Measurements from ENCODE around the gene VWA2. TPM values are rescaled to one million over a fixed set of nuclear protein-coding genes. Genes with fewer than 3 reads are reported as not detected.

VWA2 gene
- total RNA-seq, 4 donors from 2014 or later, result 0.64 to 3.3 TPM; not detected in 2

GRCh38 chr10:114311023-114311422 is 72.0 kb downstream of the VWA2 start:
- TF ChIP-seq CTCF (IDR thresholded peaks at IDR 0.05), result no peak
- TF ChIP-seq POLR2AphosphoS5 (IDR thresholded peaks at IDR 0.05), result no peak
- no peak for TF ChIP-seq EP300 (IDR thresholded peaks at IDR 0.05; ENCODE audit: low read depth)
- TF ChIP-seq POLR2A (IDR thresholded peaks at IDR 0.05), result no peak
- Histone ChIP-seq H3K36me3 (no peaks in the 10 kb centered on the region), H3K9me3 (no peaks in the 10 kb centered on the region), H3K27me3 (no peaks in the 10 kb centered on the region), H3K4me1 (no peaks in the 10 kb centered on the region), H3K4me3 (no peak overlapping the region), H3K27ac (no peak overlapping the region)
- 82 to 100% methylated on average over 1 to 6 of the region's 6 CpGs for WGBS, 2 donors (ENCODE audit: low coverage in 1 of 2)
- in situ Hi-C loops (cut with MboI; ENCODE audit: low pct_ligation_motif_present in 1 of 4, low pct_unique_long_range_greater_than_20kb in 1 of 4, low sequenced_read_pairs in 3 of 4) (loop anchor here in 3 of 4 donors (10.0 to 25.0 kb wide), 3 partner anchors 124 to 476 kb away; no protein-coding TSS in a partner anchor), intact Hi-C loops (cut with DNase I; ENCODE audit: low total_unique reads) (no loop called here)
- no peak for DNase-seq

GRCh38 chr10:114311496-114312209 is 72.6 kb downstream of the VWA2 start:
- intact Hi-C loops (cut with DNase I; ENCODE audit: low total_unique reads) (no loop called here), in situ Hi-C loops (cut with MboI; ENCODE audit: low pct_ligation_motif_present in 1 of 4, low pct_unique_long_range_greater_than_20kb in 1 of 4, low sequenced_read_pairs in 3 of 4) (loop anchor here in 3 of 4 donors (10.0 to 25.0 kb wide), 3 partner anchors 123 to 476 kb away; no protein-coding TSS in a partner anchor)
- no peak overlapping the region for H3K27ac ChIP-seq
- H3K4me3 ChIP-seq, result no peak overlapping the region
- no peaks in the 10 kb centered on the region for H3K27me3 ChIP-seq
- TF ChIP-seq CTCF (IDR thresholded peaks at IDR 0.05), result no peak
- no peak for TF ChIP-seq POLR2AphosphoS5 (IDR thresholded peaks at IDR 0.05)
- no peak for TF ChIP-seq EP300 (IDR thresholded peaks at IDR 0.05; ENCODE audit: low read depth)
- TF ChIP-seq POLR2A (IDR thresholded peaks at IDR 0.05), result no peak
- no peak for DNase-seq
- H3K9me3 ChIP-seq, result no peaks in the 10 kb centered on the region
- WGBS, 2 donors (ENCODE audit: low coverage in 1 of 2), result 86 to 100% methylated on average over 1 to 13 of the region's 13 CpGs
- no peaks in the 10 kb centered on the region for H3K4me1 ChIP-seq
- H3K36me3 ChIP-seq, result no peaks in the 10 kb centered on the region

- H3K27ac ChIP-seq, result no peak overlapping the region
- no peak for DNase-seq
- intact Hi-C loops (cut with DNase I; ENCODE audit: low total_unique reads) (no loop called here), in situ Hi-C loops (cut with MboI; ENCODE audit: low pct_ligation_motif_present in 1 of 4, low pct_unique_long_range_greater_than_20kb in 1 of 4, low sequenced_read_pairs in 3 of 4) (loop anchor here in 3 of 4 donors (10.0 to 25.0 kb wide), 3 partner anchors 122 to 474 kb away; no protein-coding TSS in a partner anchor)
- no peaks in the 10 kb centered on the region for H3K9me3 ChIP-seq
- no peaks in the 10 kb centered on the region for H3K27me3 ChIP-seq
- H3K4me1 ChIP-seq, result no peaks in the 10 kb centered on the region
- no peaks in the 10 kb centered on the region for H3K36me3 ChIP-seq
- no peak overlapping the region for H3K4me3 ChIP-seq
- TF ChIP-seq POLR2A (IDR thresholded peaks at IDR 0.05) (no peak), EP300 (IDR thresholded peaks at IDR 0.05; ENCODE audit: low read depth) (no peak), CTCF (IDR thresholded peaks at IDR 0.05) (no peak), POLR2AphosphoS5 (IDR thresholded peaks at IDR 0.05) (no peak)
- whole genome bisulfite sequencing, 2 donors (ENCODE audit: low coverage in 1 of 2), result 91 to 100% methylated on average over 1 to 9 of the region's 9 CpGs
Observed at GRCh38 chr10:114313139-114313538, 74.1 kb downstream of the VWA2 start.

GRCh38 chr10:114313866-114314265 is 74.8 kb downstream of the VWA2 start:
- intact Hi-C loops (cut with DNase I; ENCODE audit: low total_unique reads) (no loop called here), in situ Hi-C loops (cut with MboI; ENCODE audit: low pct_ligation_motif_present in 1 of 4, low pct_unique_long_range_greater_than_20kb in 1 of 4, low sequenced_read_pairs in 3 of 4) (loop anchor here in 3 of 4 donors (10.0 to 25.0 kb wide), 3 partner anchors 121 to 473 kb away; no protein-coding TSS in a partner anchor)
- no peaks in the 10 kb centered on the region for H3K4me1 ChIP-seq
- no peak for DNase-seq
- H3K4me3 ChIP-seq, result no peak overlapping the region
- 85% methylated on average over 11 of the region's 11 CpGs; no CpG with 5 or more reads in 1 of the 2 donors for WGBS, 2 donors (ENCODE audit: low coverage in 1 of 2)
- TF ChIP-seq CTCF (IDR thresholded peaks at IDR 0.05), result no peak
- no peaks in the 10 kb centered on the region for H3K9me3 ChIP-seq
- H3K27ac ChIP-seq, result no peak overlapping the region
- no peaks in the 10 kb centered on the region for H3K27me3 ChIP-seq
- H3K36me3 ChIP-seq, result no peaks in the 10 kb centered on the region

All from transverse colon (tissue), 4 donors.